Measurements from ENCODE around the gene POMT1. TPM values are rescaled to one million over a fixed set of nuclear protein-coding genes. Genes with fewer than 3 reads are reported as not detected.

Gene POMT1
- total RNA-seq, 1 donor from 2014 or later, result 53.3 TPM

DNA sequence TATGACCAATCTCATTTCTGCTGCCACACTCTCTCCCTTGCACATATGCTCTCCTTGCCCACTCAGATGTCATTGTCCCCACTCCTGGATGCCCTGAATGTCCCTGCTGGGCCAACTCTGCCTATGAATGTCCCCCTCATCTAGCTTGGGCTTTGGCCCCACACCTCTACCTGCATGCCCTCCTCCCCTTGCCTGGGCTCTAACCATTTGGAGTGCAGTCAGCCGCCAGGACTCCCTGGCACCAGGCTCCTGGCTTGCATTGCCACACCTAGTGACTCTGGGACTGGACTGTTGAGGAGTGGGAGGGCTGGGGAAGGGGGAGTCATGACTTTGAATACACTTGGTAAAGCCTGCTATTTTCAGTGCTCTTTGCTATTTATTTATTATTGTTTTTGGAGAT lies 41.6 kb upstream of the POMT1 start:
- Mint-ChIP-seq H3K36me3 (ENCODE audit: unreplicated experiment) (peaks cover 60% of the 10 kb centered on the region), H3K4me3 (ENCODE audit: unreplicated experiment) (no peak overlapping the region), H3K27me3 (ENCODE audit: unreplicated experiment) (no peaks in the 10 kb centered on the region), H3K4me1 (ENCODE audit: unreplicated experiment) (no peaks in the 10 kb centered on the region), H3K9me3 (ENCODE audit: unreplicated experiment) (no peaks in the 10 kb centered on the region), H3K27ac (ENCODE audit: unreplicated experiment) (no peak overlapping the region)
- TF ChIP-seq CTCF (IDR thresholded peaks at IDR 0.05), result no peak
- no peak for DNase-seq (ENCODE audit: extremely low spot score, unreplicated experiment)

DNA sequence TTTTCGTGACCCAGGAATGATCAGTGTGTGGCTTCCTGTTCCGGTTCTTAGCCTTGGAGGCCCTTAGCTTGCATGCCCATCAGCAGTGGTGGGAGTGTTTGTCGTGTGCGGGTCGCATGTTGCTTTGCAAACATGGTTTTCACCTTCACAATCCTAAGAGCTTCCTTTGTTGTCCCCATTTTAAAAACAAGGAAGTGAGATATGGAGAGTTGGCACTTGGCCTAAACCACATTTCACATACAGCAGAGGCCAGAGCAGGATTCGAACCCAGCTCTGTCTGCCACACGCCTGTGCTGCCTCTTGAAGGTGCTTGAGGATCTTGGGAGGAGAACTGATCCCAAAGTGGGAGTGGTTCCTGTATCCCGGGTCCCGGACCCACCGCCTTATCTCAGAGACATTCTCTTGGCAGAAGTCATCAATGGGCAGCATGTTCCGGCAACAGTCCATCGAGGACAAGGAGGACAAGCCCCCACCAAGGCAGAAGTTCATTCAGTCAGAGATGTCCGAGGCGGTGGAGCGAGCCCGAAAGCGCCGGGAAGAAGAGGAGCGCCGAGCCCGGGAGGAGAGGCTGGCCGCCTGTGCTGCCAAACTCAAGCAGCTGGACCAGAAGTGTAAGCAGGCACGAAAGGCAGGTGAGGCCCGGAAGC lies 38.2 kb upstream of the POMT1 start:
- no peaks in the 10 kb centered on the region for H3K4me1 Mint-ChIP-seq (ENCODE audit: unreplicated experiment)
- no peaks in the 10 kb centered on the region for H3K27me3 Mint-ChIP-seq (ENCODE audit: unreplicated experiment)
- DNase-seq (ENCODE audit: extremely low spot score, unreplicated experiment), result no peak
- no peak overlapping the region for H3K4me3 Mint-ChIP-seq (ENCODE audit: unreplicated experiment)
- TF ChIP-seq CTCF (IDR thresholded peaks at IDR 0.05), result no peak
- H3K27ac Mint-ChIP-seq (ENCODE audit: unreplicated experiment), result no peak overlapping the region
- H3K36me3 Mint-ChIP-seq (ENCODE audit: unreplicated experiment), result peaks cover 54% of the 10 kb centered on the region
- H3K9me3 Mint-ChIP-seq (ENCODE audit: unreplicated experiment), result no peaks in the 10 kb centered on the region

DNA sequence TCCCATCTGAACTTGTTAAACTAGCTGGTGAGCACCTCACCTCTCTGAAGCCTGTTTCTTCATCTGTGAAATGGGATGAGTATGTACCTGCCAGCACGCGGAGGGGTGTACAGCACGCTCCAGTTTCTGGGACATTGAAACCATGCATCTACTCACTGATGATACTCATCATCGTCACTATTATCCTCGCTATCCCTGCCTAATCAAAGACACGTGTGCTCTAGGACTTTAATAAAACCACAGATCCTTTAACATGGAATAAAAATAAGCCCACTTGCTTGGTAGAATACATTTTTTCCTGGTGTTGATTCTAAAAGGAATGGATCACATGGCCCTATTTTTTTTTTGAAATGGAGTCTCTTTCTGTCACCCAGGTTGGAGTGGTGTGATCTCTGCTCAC lies 37.3 kb upstream of the POMT1 start:
- Mint-ChIP-seq H3K4me3 (ENCODE audit: unreplicated experiment) (no peak overlapping the region), H3K36me3 (ENCODE audit: unreplicated experiment) (peaks cover 55% of the 10 kb centered on the region), H3K27ac (ENCODE audit: unreplicated experiment) (no peak overlapping the region), H3K4me1 (ENCODE audit: unreplicated experiment) (no peaks in the 10 kb centered on the region), H3K27me3 (ENCODE audit: unreplicated experiment) (no peaks in the 10 kb centered on the region), H3K9me3 (ENCODE audit: unreplicated experiment) (no peaks in the 10 kb centered on the region)
- no peak for TF ChIP-seq CTCF (IDR thresholded peaks at IDR 0.05)
- no peak for DNase-seq (ENCODE audit: extremely low spot score, unreplicated experiment)

- no peak for TF ChIP-seq CTCF (IDR thresholded peaks at IDR 0.05)
- Mint-ChIP-seq H3K4me1 (ENCODE audit: unreplicated experiment) (no peaks in the 10 kb centered on the region), H3K27ac (ENCODE audit: unreplicated experiment) (no peak overlapping the region), H3K36me3 (ENCODE audit: unreplicated experiment) (peaks cover 59% of the 10 kb centered on the region), H3K27me3 (ENCODE audit: unreplicated experiment) (no peaks in the 10 kb centered on the region), H3K4me3 (ENCODE audit: unreplicated experiment) (no peak overlapping the region), H3K9me3 (ENCODE audit: unreplicated experiment) (no peaks in the 10 kb centered on the region)
- DNase-seq (ENCODE audit: extremely low spot score, unreplicated experiment), result no peak
These were observed 35.3 kb upstream of the POMT1 start for GRCh38 chr9:131467214-131467935.

- Mint-ChIP-seq H3K36me3 (ENCODE audit: unreplicated experiment) (peaks cover 63% of the 10 kb centered on the region), H3K9me3 (ENCODE audit: unreplicated experiment) (no peaks in the 10 kb centered on the region), H3K27ac (ENCODE audit: unreplicated experiment) (no peak overlapping the region), H3K4me3 (ENCODE audit: unreplicated experiment) (no peak overlapping the region), H3K4me1 (ENCODE audit: unreplicated experiment) (no peaks in the 10 kb centered on the region), H3K27me3 (ENCODE audit: unreplicated experiment) (no peaks in the 10 kb centered on the region)
- no peak for TF ChIP-seq CTCF (IDR thresholded peaks at IDR 0.05)
- no peak for DNase-seq (ENCODE audit: extremely low spot score, unreplicated experiment)
These were observed 34.7 kb upstream of the POMT1 start for GRCh38 chr9:131468031-131468430.
